ENCODE results near the gene OS9. TPM values are rescaled to one million over a fixed set of nuclear protein-coding genes. Genes with fewer than 3 reads are reported as not detected.
A peak's percentile ranks its signal among the peaks of the same experiment; 100 is the strongest.

Gene OS9
- total and polyA plus RNA-seq, 9 of the 15 experiments (the other 6 are each of a cell fraction or from before 2014, with no cell fraction given): 4.6 to 105 (median 89.5) TPM

DNA sequence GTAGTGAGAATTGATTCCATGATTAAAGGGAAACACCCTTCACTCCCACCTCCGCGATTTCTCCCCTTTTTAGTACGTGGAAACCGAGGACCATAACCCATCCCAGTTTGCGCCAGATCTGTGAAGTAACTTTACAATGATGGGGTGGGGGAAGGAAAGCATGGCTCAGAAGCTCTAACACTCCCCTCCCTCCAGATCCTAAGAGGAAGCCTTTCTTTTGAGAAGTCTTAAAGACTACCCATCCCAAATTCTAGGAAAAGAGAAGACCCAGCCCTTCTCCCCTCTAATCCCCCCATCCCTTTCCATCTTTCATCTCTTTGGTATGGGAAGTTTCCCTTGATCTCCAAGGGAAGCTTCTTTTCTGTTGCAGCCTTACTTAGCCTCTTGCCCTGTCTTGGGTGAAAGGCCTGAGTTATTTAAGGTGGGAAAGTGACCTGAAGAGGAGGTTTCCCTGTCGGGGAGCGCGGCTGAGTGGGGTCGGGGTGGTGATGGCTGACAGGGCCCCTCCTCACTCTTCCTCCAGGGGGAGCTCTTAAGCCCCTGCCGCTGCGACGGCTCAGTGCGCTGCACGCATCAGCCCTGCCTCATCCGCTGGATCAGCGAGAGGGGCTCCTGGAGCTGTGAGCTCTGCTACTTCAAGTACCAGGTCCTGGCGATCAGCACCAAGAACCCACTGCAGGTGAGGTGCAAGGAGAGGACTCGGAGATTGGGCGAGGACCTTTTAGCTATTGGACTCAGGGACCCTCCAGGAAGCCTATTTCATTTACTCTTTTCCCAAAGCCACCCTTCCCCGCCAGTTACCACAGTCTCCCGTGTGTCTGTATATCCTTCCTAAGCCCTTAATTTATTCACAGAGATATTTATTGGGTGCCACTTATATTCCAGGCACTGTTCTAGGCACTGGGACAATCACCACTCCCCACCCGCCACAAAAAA is 62.7 kb downstream of the OS9 start:
- POLR2A ChIA-PET: interaction anchor here (0.6 to 2.3 kb wide), 7 partner anchors 11 to 119 kb away, joined by 3 to 26 read pairs (median 3); partner anchors contain the start of genes CYP27B1, EEF1AKMT3, METTL1 and TSPAN31
- no peak for TF ChIP-seq KAT2B (IDR thresholded peaks at IDR 0.05; ENCODE audit: low read depth, low read length)
- no peak for TF ChIP-seq ELF4 (CRISPR knock-in tag; IDR thresholded peaks at IDR 0.05)
- TF ChIP-seq, protein P1, sequence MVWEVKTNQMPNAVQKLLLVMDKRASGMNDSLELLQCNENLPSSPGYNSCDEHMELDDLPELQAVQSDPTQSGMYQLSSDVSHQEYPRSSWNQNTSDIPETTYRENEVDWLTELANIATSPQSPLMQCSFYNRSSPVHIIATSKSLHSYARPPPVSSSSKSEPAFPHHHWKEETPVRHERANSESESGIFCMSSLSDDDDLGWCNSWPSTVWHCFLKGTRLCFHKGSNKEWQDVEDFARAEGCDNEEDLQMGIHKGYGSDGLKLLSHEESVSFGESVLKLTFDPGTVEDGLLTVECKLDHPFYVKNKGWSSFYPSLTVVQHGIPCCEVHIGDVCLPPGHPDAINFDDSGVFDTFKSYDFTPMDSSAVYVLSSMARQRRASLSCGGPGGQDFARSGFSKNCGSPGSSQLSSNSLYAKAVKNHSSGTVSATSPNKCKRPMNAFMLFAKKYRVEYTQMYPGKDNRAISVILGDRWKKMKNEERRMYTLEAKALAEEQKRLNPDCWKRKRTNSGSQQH (CRISPR knock-in tag; IDR thresholded peaks at IDR 0.05): no peak
- TF ChIP-seq, protein P2, sequence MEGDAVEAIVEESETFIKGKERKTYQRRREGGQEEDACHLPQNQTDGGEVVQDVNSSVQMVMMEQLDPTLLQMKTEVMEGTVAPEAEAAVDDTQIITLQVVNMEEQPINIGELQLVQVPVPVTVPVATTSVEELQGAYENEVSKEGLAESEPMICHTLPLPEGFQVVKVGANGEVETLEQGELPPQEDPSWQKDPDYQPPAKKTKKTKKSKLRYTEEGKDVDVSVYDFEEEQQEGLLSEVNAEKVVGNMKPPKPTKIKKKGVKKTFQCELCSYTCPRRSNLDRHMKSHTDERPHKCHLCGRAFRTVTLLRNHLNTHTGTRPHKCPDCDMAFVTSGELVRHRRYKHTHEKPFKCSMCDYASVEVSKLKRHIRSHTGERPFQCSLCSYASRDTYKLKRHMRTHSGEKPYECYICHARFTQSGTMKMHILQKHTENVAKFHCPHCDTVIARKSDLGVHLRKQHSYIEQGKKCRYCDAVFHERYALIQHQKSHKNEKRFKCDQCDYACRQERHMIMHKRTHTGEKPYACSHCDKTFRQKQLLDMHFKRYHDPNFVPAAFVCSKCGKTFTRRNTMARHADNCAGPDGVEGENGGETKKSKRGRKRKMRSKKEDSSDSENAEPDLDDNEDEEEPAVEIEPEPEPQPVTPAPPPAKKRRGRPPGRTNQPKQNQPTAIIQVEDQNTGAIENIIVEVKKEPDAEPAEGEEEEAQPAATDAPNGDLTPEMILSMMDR (IDR thresholded peaks at IDR 0.05 in 2 of 3, conservative IDR thresholded peaks at IDR 0.05 in 1 of 3; ENCODE audit: insufficient read depth in 2 of 3, low read depth in 1 of 3, low read length in 3 of 3): peak; percentile 81 to 93 (median 87)
- no peak for TF ChIP-seq ARHGAP35 (IDR thresholded peaks at IDR 0.05; ENCODE audit: partially characterized antibody)
- TF ChIP-seq ZNF263 (CRISPR knock-in tag; IDR thresholded peaks at IDR 0.05; ENCODE audit: borderline replicate concordance): no peak
- no peak for TF ChIP-seq NCOA1 (IDR thresholded peaks at IDR 0.05; ENCODE audit: low read depth)
- TF ChIP-seq EP400 (IDR thresholded peaks at IDR 0.05): no peak
- TF ChIP-seq, protein P3, sequence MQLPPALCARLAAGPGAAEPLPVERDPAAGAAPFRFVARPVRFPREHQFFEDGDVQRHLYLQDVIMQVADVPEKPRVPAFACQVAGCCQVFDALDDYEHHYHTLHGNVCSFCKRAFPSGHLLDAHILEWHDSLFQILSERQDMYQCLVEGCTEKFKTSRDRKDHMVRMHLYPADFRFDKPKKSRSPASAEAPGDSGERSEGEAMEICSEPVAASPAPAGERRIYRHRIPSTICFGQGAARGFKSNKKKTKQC (CRISPR knock-in tag; IDR thresholded peaks at IDR 0.05): no peak
- no peak for TF ChIP-seq BRD4 (IDR thresholded peaks at IDR 0.05)
- TF ChIP-seq CTBP1 (IDR thresholded peaks at IDR 0.05; ENCODE audit: borderline replicate concordance): peak; percentile 68
- TF ChIP-seq SREBF2 (CRISPR knock-in tag; IDR thresholded peaks at IDR 0.05): no peak
- TF ChIP-seq, protein P4, sequence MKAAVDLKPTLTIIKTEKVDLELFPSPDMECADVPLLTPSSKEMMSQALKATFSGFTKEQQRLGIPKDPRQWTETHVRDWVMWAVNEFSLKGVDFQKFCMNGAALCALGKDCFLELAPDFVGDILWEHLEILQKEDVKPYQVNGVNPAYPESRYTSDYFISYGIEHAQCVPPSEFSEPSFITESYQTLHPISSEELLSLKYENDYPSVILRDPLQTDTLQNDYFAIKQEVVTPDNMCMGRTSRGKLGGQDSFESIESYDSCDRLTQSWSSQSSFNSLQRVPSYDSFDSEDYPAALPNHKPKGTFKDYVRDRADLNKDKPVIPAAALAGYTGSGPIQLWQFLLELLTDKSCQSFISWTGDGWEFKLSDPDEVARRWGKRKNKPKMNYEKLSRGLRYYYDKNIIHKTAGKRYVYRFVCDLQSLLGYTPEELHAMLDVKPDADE (conservative IDR thresholded peaks at IDR 0.05; ENCODE audit: control insufficient read depth, low read depth, low read length): 0 out of 2 replicates have a peak, but pooled peaks have one; percentile 23
- TF ChIP-seq NR3C1 (CRISPR knock-in tag; IDR thresholded peaks at IDR 0.05): no peak

More for the DNA sequence above, 62.7 kb downstream of the OS9 start:
- peak; percentile 65 for FAIRE-seq
- BruUV-seq (replicated peaks): no TSS peak
- H2AFZ ChIP-seq (ENCODE audit: low read depth, low read length): peak overlapping the region; percentile 61; the same call in 1 of the 2 replicates
- peak overlapping the region; percentile 50 for H3K4me3 ChIP-seq
- peaks cover 15% of the 10 kb centered on the region; the same call in 2 of the 3 replicates for H3K36me3 ChIP-seq (ENCODE audit: control insufficient read depth, insufficient read depth, low read length)
- DNase-seq (ENCODE audit: extremely low read depth in 1 of 4, low spot score in 3 of 4): peak; percentile 72 to 88 (median 79)
- intact Hi-C loops (cut with micrococcal nuclease) (loop anchor here (1.0 kb wide), 1 partner anchor 149 kb away; no protein-coding TSS in a partner anchor), in situ Hi-C loops (cut with MboI) (no loop called here)
- no peak overlapping the region for H3K27ac ChIP-seq (ENCODE audit: extremely low read depth, low read depth, low read length)
- peaks cover 30 to 35% of the 10 kb centered on the region in 2 experiments for H3K4me1 ChIP-seq (replicated peaks in 1 of 2; ENCODE audit: control insufficient read depth in 2 of 2, insufficient read depth in 2 of 2, low read length in 2 of 2)
- H3K9ac ChIP-seq (ENCODE audit: insufficient read depth in 1 of 2, low read depth in 2 of 2, low read length in 2 of 2): peak overlapping the region; percentile 3 to 62; a peak in 3 of 4 replicates
- CTCF ChIA-PET (ENCODE audit: low intra/inter-chr PET ratio): interaction anchor here (0.6 to 1.5 kb wide), 4 partner anchors 26 to 175 kb away, joined by 3 to 10 read pairs (median 4); partner anchors contain the start of gene TSFM
- peaks cover 19% of the 10 kb centered on the region for H3K79me2 ChIP-seq (ENCODE audit: control insufficient read depth, insufficient read depth, low read length)
- H3K9me3 ChIP-seq (replicated peaks; ENCODE audit: control insufficient read depth, insufficient read depth, low read depth, low read length): no peaks in the 10 kb centered on the region
- ATAC-seq: peak; percentile 66
- no peaks in the 10 kb centered on the region for H3K27me3 ChIP-seq (ENCODE audit: control insufficient read depth in 2 of 2, insufficient read depth in 2 of 2, low read length in 2 of 2)
- no peaks in the 10 kb centered on the region for H4K20me1 ChIP-seq (replicated peaks; ENCODE audit: control insufficient read depth, insufficient read depth, low read length)
- H3K4me2 ChIP-seq (ENCODE audit: insufficient read depth, low read length): peak overlapping the region; percentile 81
- WGBS (ENCODE audit: insufficient coverage, low coverage, missing lambda C conversion rate): 14% methylated on average over 16 of the region's 22 CpGs
- H3K9me1 ChIP-seq (ENCODE audit: control insufficient read depth, insufficient read depth, low read length): no peaks in the 10 kb centered on the region
